ENCODE results near the gene ADCY6.

ADCY6 gene

GRCh38 chr12:48776956-48777355 is 11.9 kb downstream of the ADCY6 start:
- H3K36me3 ChIP-seq (ENCODE audit: insufficient read depth, low read length) = no peaks in the 10 kb centered on the region
- H3K27me3 ChIP-seq (ENCODE audit: insufficient read depth, low read length) = peaks cover 7% of the 10 kb centered on the region; the same call in 1 of the 2 replicates
- no peak overlapping the region for H3K27ac ChIP-seq (ENCODE audit: low read depth, low read length, poor library complexity, severe bottlenecking)
- no peaks in the 10 kb centered on the region for H3K9me2 ChIP-seq (ENCODE audit: low read depth, low read length)
- no peaks in the 10 kb centered on the region for H3K4me1 ChIP-seq (ENCODE audit: insufficient read depth, low read length, severe bottlenecking)
- no peak overlapping the region for H3K4me2 ChIP-seq (ENCODE audit: low read length)
- no peak overlapping the region for H3K4me3 ChIP-seq (ENCODE audit: low read depth, low read length, poor library complexity, severe bottlenecking)
- no peaks in the 10 kb centered on the region for H3K79me2 ChIP-seq (ENCODE audit: insufficient read depth, low read length)
- H4K20me1 ChIP-seq (ENCODE audit: insufficient read depth, low read length) = no peaks in the 10 kb centered on the region
- no peaks in the 10 kb centered on the region for H3F3A ChIP-seq (ENCODE audit: insufficient read depth, low read length)
- H2AFZ ChIP-seq (ENCODE audit: low read length) = no peak overlapping the region
- TF ChIP-seq CTCF (IDR thresholded peaks at IDR 0.05; ENCODE audit: low read length) (no peak), EZH2 (IDR thresholded peaks at IDR 0.05; ENCODE audit: borderline replicate concordance, low read length) (no peak)
- no peaks in the 10 kb centered on the region for H3K9me3 ChIP-seq (ENCODE audit: low read length)
- no peak overlapping the region for H3K9ac ChIP-seq (ENCODE audit: low read length)

- no peak overlapping the region for H3K9ac ChIP-seq (ENCODE audit: low read length)
- H3F3A ChIP-seq (ENCODE audit: insufficient read depth, low read length) = no peaks in the 10 kb centered on the region
- H3K36me3 ChIP-seq (ENCODE audit: insufficient read depth, low read length) = no peaks in the 10 kb centered on the region
- no peaks in the 10 kb centered on the region for H3K79me2 ChIP-seq (ENCODE audit: insufficient read depth, low read length)
- H3K9me3 ChIP-seq (ENCODE audit: low read length) = no peaks in the 10 kb centered on the region
- TF ChIP-seq CTCF (IDR thresholded peaks at IDR 0.05; ENCODE audit: low read length) (no peak), EZH2 (IDR thresholded peaks at IDR 0.05; ENCODE audit: borderline replicate concordance, low read length) (no peak)
- H3K4me2 ChIP-seq (ENCODE audit: low read length) = no peak overlapping the region
- H3K4me1 ChIP-seq (ENCODE audit: insufficient read depth, low read length, severe bottlenecking) = no peaks in the 10 kb centered on the region
- no peak overlapping the region for H3K27ac ChIP-seq (ENCODE audit: low read depth, low read length, poor library complexity, severe bottlenecking)
- H2AFZ ChIP-seq (ENCODE audit: low read length) = no peak overlapping the region
- H4K20me1 ChIP-seq (ENCODE audit: insufficient read depth, low read length) = no peaks in the 10 kb centered on the region
- H3K9me2 ChIP-seq (ENCODE audit: low read depth, low read length) = no peaks in the 10 kb centered on the region
- peaks cover 7% of the 10 kb centered on the region; the same call in 1 of the 2 replicates for H3K27me3 ChIP-seq (ENCODE audit: insufficient read depth, low read length)
- no peak overlapping the region for H3K4me3 ChIP-seq (ENCODE audit: low read depth, low read length, poor library complexity, severe bottlenecking)
Observed at GRCh38 chr12:48775991-48776649, 12.8 kb downstream of the ADCY6 start.

- Histone ChIP-seq H3K4me2 (ENCODE audit: low read length) (no peak overlapping the region), H3K4me3 (ENCODE audit: low read depth, low read length, poor library complexity, severe bottlenecking) (no peak overlapping the region), H3K27me3 (ENCODE audit: insufficient read depth, low read length) (peaks cover 7% of the 10 kb centered on the region; the same call in 1 of the 2 replicates), H3K79me2 (ENCODE audit: insufficient read depth, low read length) (no peaks in the 10 kb centered on the region), H3K4me1 (ENCODE audit: insufficient read depth, low read length, severe bottlenecking) (no peaks in the 10 kb centered on the region), H3K9me2 (ENCODE audit: low read depth, low read length) (no peaks in the 10 kb centered on the region), H3K9ac (ENCODE audit: low read length) (no peak overlapping the region), H3K27ac (ENCODE audit: low read depth, low read length, poor library complexity, severe bottlenecking) (no peak overlapping the region), H3K9me3 (ENCODE audit: low read length) (no peaks in the 10 kb centered on the region), H2AFZ (ENCODE audit: low read length) (no peak overlapping the region), H3K36me3 (ENCODE audit: insufficient read depth, low read length) (no peaks in the 10 kb centered on the region), H3F3A (ENCODE audit: insufficient read depth, low read length) (no peaks in the 10 kb centered on the region), H4K20me1 (ENCODE audit: insufficient read depth, low read length) (no peaks in the 10 kb centered on the region)
- no peak for TF ChIP-seq CTCF (IDR thresholded peaks at IDR 0.05; ENCODE audit: low read length)
- TF ChIP-seq EZH2 (IDR thresholded peaks at IDR 0.05; ENCODE audit: borderline replicate concordance, low read length) = no peak
Observed at GRCh38 chr12:48775299-48775698, 13.6 kb downstream of the ADCY6 start.
